Psoas muscle (tissue), 8 donors: ENCODE measurements around the gene OR10H3. TPM values are rescaled to one million over a fixed set of nuclear protein-coding genes. Genes with fewer than 3 reads are reported as not detected.

Experiments
- ATAC-seq, 4 donors: fragments of 200-7000 bp; cut with Tn5 transposase; one replicate each; pipeline ENCODE4 v1.9.1; 2020; ENCODE audit warnings: moderate library complexity in 3 of 4, mild to moderate bottlenecking in 2 of 4
- DNase-seq, 2 donors: peaks; one replicate each; pipeline ENCODE4 v3.0.0-alpha.2; 2020
- H3K27ac ChIP-seq: fragments of 200-600 bp; one replicate; pipeline ENCODE4 v1.8.0; 2022
- H3K27me3 ChIP-seq, 3 donors: fragments of 200-600 bp in 1 of 3; one replicate each; pipeline versions ENCODE4 v1.6.1 to v1.8.0; 2013 to 2022; ENCODE audit warnings: low read length in 2 of 3, mild to moderate bottlenecking in 2 of 3, moderate library complexity in 1 of 3; ENCODE audit not compliant: insufficient read depth in 3 of 3
- H3K36me3 ChIP-seq, 2 donors: fragments of 200-600 bp in 1 of 2; one replicate each; pipeline versions ENCODE4 v1.6.1 to v1.8.0; 2013 to 2022; ENCODE audit warnings: low read depth in 1 of 2, mild to moderate bottlenecking in 1 of 2, moderate library complexity in 1 of 2; ENCODE audit not compliant: insufficient read depth in 1 of 2
- H3K4me1 ChIP-seq: fragments of 200-600 bp; one replicate; pipeline ENCODE4 v1.8.0; 2022
- H3K4me3 ChIP-seq: fragments of 200-600 bp; one replicate; pipeline ENCODE4 v1.8.0; 2022; ENCODE audit warnings: mild to moderate bottlenecking
- H3K9me3 ChIP-seq: fragments of 200-600 bp; one replicate; pipeline ENCODE4 v1.8.0; 2022
- WGBS, 3 donors: extraction: QIAGEN DNeasy Blood & Tissue Kit; methylation state at CpG; one replicate each; pipeline versions ENCODE4 v1.1.6 to v1.1.7; 2013; 5-methylcytosine and 5-hydroxymethylcytosine counted together
- intact Hi-C, 2 donors: fragments of 100-400 bp; cut with DNase I; formaldehyde crosslinking; loops; one replicate each; pipeline versions ENCODE4 v1.11.0 to v1.14.2; 2022
- polyA plus RNA-seq, 3 donors: library from polyadenylated mRNA; stranded (reverse); fragments of 200-250 nt; gene quantifications; one replicate each; pipeline ENCODE4 v1.2.3, GENCODE V29; 2013
- total RNA-seq, 4 donors: library from RNA; stranded (reverse); fragmentation: NEBNext Ultra II Directional in 2 of 4; extraction: Animal tissue kit (Norgen Biotek cat#: 25700) in 2 of 4; gene quantifications; one replicate each; pipeline versions ENCODE4 v1.2.1 to v1.2.4, GENCODE V29; 2021 to 2023
- TF ChIP-seq, protein P1 (sequence below): fragments of 200-600 bp; IDR thresholded peaks from one replicate; pipeline ENCODE4 v1.8.0; 2022; ENCODE audit warnings: antibody characterized with exemption
- donor health status: healthy with polysubstance abuse.
- donor health status: DM: no; HTN: no; CAD: no; lungs with moderate emphysema.
- donor health status: Bipolar disorder and iron deficiency.
- donor health status: healthy.
- donor health status: DM: yes; HTN: yes; CAD: no.
- donor health status: DM: no; HTN: no; CAD: no.
- donor health status: DM: no; HTN: no; CAD: no.
- donor health status: DM: yes; HTN: yes; CAD: no.

The OR10H3 gene
- total and polyA plus RNA-seq, 7 donors: not detected

DNA sequence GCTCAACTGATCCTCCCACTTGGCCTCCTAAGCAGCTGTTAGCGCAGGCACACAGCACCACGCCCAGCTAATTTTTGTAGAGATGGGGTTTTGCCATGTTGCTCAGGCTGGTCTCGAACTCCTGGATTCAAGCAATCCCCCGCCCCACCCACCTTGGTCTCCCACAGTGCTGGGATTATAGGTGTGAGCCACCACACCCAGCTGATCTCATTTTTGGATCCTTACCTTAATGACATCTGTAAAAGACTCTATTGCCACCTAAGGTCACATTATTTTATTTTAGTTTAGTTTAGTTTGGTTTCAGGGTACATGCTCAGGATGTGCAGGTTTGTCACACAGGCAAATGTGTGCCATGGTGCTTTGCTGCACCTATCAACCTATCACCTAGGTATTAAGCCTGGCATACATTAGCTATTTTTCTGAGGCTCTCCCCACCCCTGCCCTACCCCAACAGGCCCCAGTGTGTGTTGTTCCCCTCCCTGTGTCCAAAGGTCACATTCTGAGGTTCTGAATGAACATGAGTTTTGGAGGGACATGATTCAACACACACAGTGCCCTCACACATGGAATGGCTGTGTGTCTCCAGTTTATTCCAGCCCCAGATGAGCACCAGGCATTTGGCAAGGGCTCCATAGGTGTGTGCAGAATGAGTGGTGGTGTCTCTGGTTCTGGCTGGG, 50.9 kb downstream of the OR10H3 start:
- TF ChIP-seq, protein P1, sequence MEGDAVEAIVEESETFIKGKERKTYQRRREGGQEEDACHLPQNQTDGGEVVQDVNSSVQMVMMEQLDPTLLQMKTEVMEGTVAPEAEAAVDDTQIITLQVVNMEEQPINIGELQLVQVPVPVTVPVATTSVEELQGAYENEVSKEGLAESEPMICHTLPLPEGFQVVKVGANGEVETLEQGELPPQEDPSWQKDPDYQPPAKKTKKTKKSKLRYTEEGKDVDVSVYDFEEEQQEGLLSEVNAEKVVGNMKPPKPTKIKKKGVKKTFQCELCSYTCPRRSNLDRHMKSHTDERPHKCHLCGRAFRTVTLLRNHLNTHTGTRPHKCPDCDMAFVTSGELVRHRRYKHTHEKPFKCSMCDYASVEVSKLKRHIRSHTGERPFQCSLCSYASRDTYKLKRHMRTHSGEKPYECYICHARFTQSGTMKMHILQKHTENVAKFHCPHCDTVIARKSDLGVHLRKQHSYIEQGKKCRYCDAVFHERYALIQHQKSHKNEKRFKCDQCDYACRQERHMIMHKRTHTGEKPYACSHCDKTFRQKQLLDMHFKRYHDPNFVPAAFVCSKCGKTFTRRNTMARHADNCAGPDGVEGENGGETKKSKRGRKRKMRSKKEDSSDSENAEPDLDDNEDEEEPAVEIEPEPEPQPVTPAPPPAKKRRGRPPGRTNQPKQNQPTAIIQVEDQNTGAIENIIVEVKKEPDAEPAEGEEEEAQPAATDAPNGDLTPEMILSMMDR: no peak
- Histone ChIP-seq H3K27me3 (peaks cover 0 to 2% (median 0%) of the 10 kb centered on the region in 3 donors), H3K9me3 (no peaks in the 10 kb centered on the region), H3K27ac (no peak overlapping the region), H3K4me3 (no peak overlapping the region), H3K36me3 (no peaks in the 10 kb centered on the region), H3K4me1 (no peaks in the 10 kb centered on the region)
- ATAC-seq (no peak), DNase-seq (no peak)
- 58 to 64% (median 61%) methylated on average over 4 of the region's 4 CpGs for WGBS, 3 donors
- intact Hi-C loops: no loop called here

DNA sequence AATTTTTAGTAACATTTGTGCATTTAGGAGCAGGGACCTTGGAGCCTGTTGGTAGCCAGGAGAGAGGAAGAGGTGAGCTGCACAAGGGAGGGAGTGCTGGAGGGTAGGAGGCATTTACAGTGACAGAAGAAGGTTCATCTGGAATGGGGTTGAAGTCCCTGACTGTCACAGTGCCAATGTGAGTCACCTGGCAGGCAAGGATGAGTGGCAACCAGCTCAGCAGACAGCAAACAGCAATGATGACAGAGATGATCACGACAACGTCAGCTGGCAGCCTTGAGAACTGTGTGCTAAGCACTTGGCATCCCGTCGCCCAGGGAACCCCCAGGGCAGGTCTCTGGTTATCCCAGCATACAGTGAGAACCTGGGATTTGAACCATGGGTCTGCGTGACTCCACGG, 52.3 kb downstream of the OR10H3 start:
- no peak for DNase-seq
- TF ChIP-seq, protein P1: no peak
- Histone ChIP-seq H3K27ac (no peak overlapping the region), H3K4me3 (no peak overlapping the region), H3K27me3 (peaks cover 0 to 2% (median 0%) of the 10 kb centered on the region in 3 donors), H3K9me3 (no peaks in the 10 kb centered on the region), H3K4me1 (no peaks in the 10 kb centered on the region), H3K36me3 (no peaks in the 10 kb centered on the region)
- no peak for ATAC-seq
- intact Hi-C loops: no loop called here
- 43 to 49% (median 45%) methylated on average over 6 of the region's 6 CpGs for WGBS, 3 donors

Other genes with a start within 250 kb of the OR10H3 start
- gene CYP4F22, start 229.5 kb upstream of the OR10H3 start, total RNA-seq: under 1 TPM in 1 of 4 donors, not detected in 3; 0.29 TPM
- under 1 TPM; 0.04 to 0.30 (median 0.17) TPM for gene CYP4F22, start 229.5 kb upstream of the OR10H3 start, polyA plus RNA-seq
- not detected for gene CYP4F8, start 122.8 kb upstream of the OR10H3 start, total RNA-seq
- gene CYP4F8, start 122.8 kb upstream of the OR10H3 start, polyA plus RNA-seq: not detected
- under 1 TPM; 0.04 to 0.43 (median 0.21) TPM for gene CYP4F3, start 97.1 kb upstream of the OR10H3 start, total RNA-seq
- under 1 TPM in 2 of 3 donors, not detected in 1; 0.01 to 0.03 TPM for gene CYP4F3, start 97.1 kb upstream of the OR10H3 start, polyA plus RNA-seq
- gene CYP4F12, start 64.9 kb upstream of the OR10H3 start, total RNA-seq: 1 to 10 TPM in 2 of 4 donors, not detected in 2; 1.2 to 1.7 TPM
- gene CYP4F12, start 64.9 kb upstream of the OR10H3 start, polyA plus RNA-seq: 1 to 10 TPM in 2 of 3 donors, under 1 TPM in 1; 0.36 to 2.4 (median 1.3) TPM
- gene OR10H2, start 10.0 kb upstream of the OR10H3 start, total RNA-seq: not detected
- not detected for gene OR10H2, start 10.0 kb upstream of the OR10H3 start, polyA plus RNA-seq
- gene OR10H5, start 49.7 kb downstream of the OR10H3 start, total RNA-seq: not detected
- not detected for gene OR10H5, start 49.7 kb downstream of the OR10H3 start, polyA plus RNA-seq
- gene OR10H1, start 77.7 kb downstream of the OR10H3 start, total RNA-seq: not detected
- not detected for gene OR10H1, start 77.7 kb downstream of the OR10H3 start, polyA plus RNA-seq
- gene CYP4F2, start 160.1 kb downstream of the OR10H3 start, total RNA-seq: not detected
- under 1 TPM in 1 of 3 donors, not detected in 2; 0.04 TPM for gene CYP4F2, start 160.1 kb downstream of the OR10H3 start, polyA plus RNA-seq
- 1 to 10 TPM in 1 of 4 donors, under 1 TPM in 2, not detected in 1; 0.11 to 1.0 (median 0.34) TPM for gene CYP4F11, start 196.5 kb downstream of the OR10H3 start, total RNA-seq
- gene CYP4F11, start 196.5 kb downstream of the OR10H3 start, polyA plus RNA-seq: under 1 TPM; 0.05 to 0.08 (median 0.08) TPM
- not detected for gene OR10H4, start 211.0 kb downstream of the OR10H3 start, total RNA-seq
- not detected for gene OR10H4, start 211.0 kb downstream of the OR10H3 start, polyA plus RNA-seq